HEK293 (cell line): ENCODE measurements around the gene KRTAP10-4.

ENCODE experiments used
- CTCF ChIA-PET: fragments of 350-600 bp; formaldehyde crosslinking; extraction: SDS; loops from one replicate; lab custom pipeline; 2021; ENCODE audit warnings: antibody characterized with exemption; lab: Yijun Ruan, JAX
- POLR2A ChIA-PET: fragments of 300-600 bp; formaldehyde crosslinking; extraction: SDS; loops from one replicate; lab custom pipeline; 2020; ENCODE audit warnings: antibody characterized with exemption, inconsistent platforms; lab: Yijun Ruan, JAX
- H3K27ac ChIP-seq: fragments of 200-500 bp; sonication (Bioruptor generic); 2 replicates; pipeline ENCODE4 v1.5.1; 2014; ENCODE audit warnings: low read depth, low read length, control low read depth, inconsistent platforms; ENCODE audit errors: extremely low read depth
- H3K36me3 ChIP-seq, 2 experiments: fragments of 200-500 bp in 1 of 2; sonication (Bioruptor generic) in 1 of 2; 1 replicate in 1 of 2; 2 replicates in 1 of 2; pipeline ENCODE4 v1.5.1; 2014 to 2017; ENCODE audit warnings: inconsistent platforms in 2 of 2, low read length in 2 of 2; ENCODE audit not compliant: control insufficient read depth in 2 of 2, insufficient read depth in 1 of 2
- H3K4me1 ChIP-seq: fragments of 200-500 bp; sonication (Bioruptor generic); 2 replicates; pipeline ENCODE4 v1.5.1; 2014; ENCODE audit warnings: mild to moderate bottlenecking, low read length, inconsistent platforms; ENCODE audit not compliant: control insufficient read depth, insufficient read depth
- H3K4me3 ChIP-seq: 2 replicates; pipeline ENCODE4 v1.5.1; 2011; ENCODE audit warnings: low read depth, mild to moderate bottlenecking, control low read depth, low read length, moderate library complexity
- H3K9me3 ChIP-seq: fragments of 200-500 bp; sonication (Bioruptor generic); 2 replicates; pipeline ENCODE4 v1.5.1; 2014; ENCODE audit warnings: low read depth, low read length, inconsistent platforms; ENCODE audit not compliant: control insufficient read depth, insufficient read depth
- GLI2 ChIP-seq: fragments of 450-650 bp; formaldehyde crosslinking; IDR thresholded peaks from 2 replicates; pipeline ENCODE4; 2017; ENCODE audit warnings: missing biosample characterization, missing genetic modification characterization, low read depth, borderline replicate concordance
- GLI4 ChIP-seq: fragments of 450-650 bp; formaldehyde crosslinking; IDR thresholded peaks from 2 replicates; pipeline ENCODE4 v1.5.1; 2016; ENCODE audit warnings: missing biosample characterization, missing genetic modification characterization
- HOXC10 ChIP-seq: sonication (generic); formaldehyde crosslinking; IDR thresholded peaks from 2 replicates; pipeline ENCODE4 v1.8.1; 2023; ENCODE audit warnings: mild to moderate bottlenecking, missing genetic modification reagents
- KLF1 ChIP-seq: fragments of 450-650 bp; formaldehyde crosslinking; IDR thresholded peaks from 2 replicates; pipeline ENCODE4 v1.5.1; 2016; ENCODE audit warnings: missing biosample characterization, missing genetic modification characterization
- MYNN ChIP-seq: fragments of 450-650 bp; formaldehyde crosslinking; IDR thresholded peaks from 2 replicates; pipeline ENCODE4 v1.5.1; 2016; ENCODE audit warnings: missing biosample characterization, missing genetic modification characterization, borderline replicate concordance
- PRDM1 ChIP-seq: fragments of 450-650 bp; formaldehyde crosslinking; IDR thresholded peaks from 2 replicates; pipeline ENCODE4; 2016; ENCODE audit warnings: missing biosample characterization, missing genetic modification characterization
- ZNF138 ChIP-seq: fragments of 450-650 bp; formaldehyde crosslinking; IDR thresholded peaks from 2 replicates; pipeline ENCODE4 v1.5.1; 2016; ENCODE audit warnings: missing biosample characterization, missing genetic modification characterization, borderline replicate concordance
- ZNF157 ChIP-seq: fragments of 450-650 bp; formaldehyde crosslinking; IDR thresholded peaks from 2 replicates; pipeline ENCODE4 v1.5.1; 2016; ENCODE audit warnings: missing biosample characterization, missing genetic modification characterization
- ZNF2 ChIP-seq: fragments of 450-650 bp; formaldehyde crosslinking; IDR thresholded peaks from 2 replicates; pipeline ENCODE4 v1.5.1; 2016; ENCODE audit warnings: missing biosample characterization, missing genetic modification characterization
- ZNF239 ChIP-seq: fragments of 450-650 bp; formaldehyde crosslinking; IDR thresholded peaks from 2 replicates; pipeline ENCODE4 v1.5.1; 2016; ENCODE audit warnings: missing biosample characterization, missing genetic modification characterization
- ZNF274 ChIP-seq, 2 experiments: fragments of 200-500 bp in 1 of 2; fragments of 450-650 bp in 1 of 2; sonication (Bioruptor generic) in 1 of 2; formaldehyde crosslinking in 1 of 2; IDR thresholded peaks; 2 replicates each; pipeline versions ENCODE4 v1.5.1 to v1.6.1; 2014 to 2016; ENCODE audit warnings: borderline replicate concordance in 1 of 2, inconsistent platforms in 1 of 2, low read length in 1 of 2, missing biosample characterization in 1 of 2, missing genetic modification characterization in 1 of 2
- ZNF292 ChIP-seq: fragments of 450-650 bp; formaldehyde crosslinking; IDR thresholded peaks from 2 replicates; pipeline ENCODE4 v1.5.1; 2016; ENCODE audit warnings: low read depth, missing biosample characterization, missing genetic modification characterization, borderline replicate concordance
- ZNF335 ChIP-seq: fragments of 450-650 bp; formaldehyde crosslinking; conservative IDR thresholded peaks from 2 replicates; pipeline ENCODE4 v1.5.1; 2016; ENCODE audit warnings: missing biosample characterization, missing genetic modification characterization
- ZNF416 ChIP-seq: fragments of 450-650 bp; formaldehyde crosslinking; IDR thresholded peaks from 2 replicates; pipeline ENCODE4 v1.5.1; 2016; ENCODE audit warnings: missing biosample characterization, missing genetic modification characterization
- ZNF600 ChIP-seq: fragments of 450-650 bp; formaldehyde crosslinking; IDR thresholded peaks from 2 replicates; pipeline ENCODE4 v1.5.1; 2016; ENCODE audit warnings: missing biosample characterization, missing genetic modification characterization
- ZNF707 ChIP-seq: fragments of 450-650 bp; formaldehyde crosslinking; IDR thresholded peaks from 2 replicates; pipeline ENCODE4 v1.5.1; 2016; ENCODE audit warnings: missing biosample characterization, missing genetic modification characterization
- ZNF792 ChIP-seq: fragments of 450-650 bp; formaldehyde crosslinking; IDR thresholded peaks from 2 replicates; pipeline ENCODE4 v1.5.1; 2016; ENCODE audit warnings: missing biosample characterization, missing genetic modification characterization
- ZNF843 ChIP-seq: fragments of 450-650 bp; formaldehyde crosslinking; IDR thresholded peaks from 2 replicates; pipeline ENCODE4 v1.5.1; 2016; ENCODE audit warnings: missing biosample characterization, missing genetic modification characterization
- TF ChIP-seq, protein P1 (sequence below): fragments of 450-650 bp; formaldehyde crosslinking; IDR thresholded peaks from 2 replicates; pipeline ENCODE4 v1.5.1; 2016; ENCODE audit warnings: missing biosample characterization, missing genetic modification characterization
- TF ChIP-seq, protein P2 (sequence below): fragments of 450-650 bp; formaldehyde crosslinking; IDR thresholded peaks from 2 replicates; pipeline ENCODE4 v1.5.1; 2017; ENCODE audit warnings: missing biosample characterization, missing genetic modification characterization
- TF ChIP-seq, protein P3 (sequence below): fragments of 450-650 bp; formaldehyde crosslinking; optimal IDR thresholded peaks from 2 replicates; pipeline ENCODE3; 2016; ENCODE audit warnings: missing biosample characterization, mild to moderate bottlenecking, missing genetic modification characterization
- TF ChIP-seq, protein P4 (sequence below): fragments of 450-650 bp; formaldehyde crosslinking; IDR thresholded peaks from 2 replicates; pipeline ENCODE4 v1.5.1; 2016; ENCODE audit warnings: missing biosample characterization, missing genetic modification characterization
- TF ChIP-seq, protein P5 (sequence below): fragments of 450-650 bp; formaldehyde crosslinking; IDR thresholded peaks from 2 replicates; pipeline ENCODE4 v1.5.0; 2017; ENCODE audit warnings: missing biosample characterization, missing genetic modification characterization, borderline replicate concordance

The KRTAP10-4 gene

DNA sequence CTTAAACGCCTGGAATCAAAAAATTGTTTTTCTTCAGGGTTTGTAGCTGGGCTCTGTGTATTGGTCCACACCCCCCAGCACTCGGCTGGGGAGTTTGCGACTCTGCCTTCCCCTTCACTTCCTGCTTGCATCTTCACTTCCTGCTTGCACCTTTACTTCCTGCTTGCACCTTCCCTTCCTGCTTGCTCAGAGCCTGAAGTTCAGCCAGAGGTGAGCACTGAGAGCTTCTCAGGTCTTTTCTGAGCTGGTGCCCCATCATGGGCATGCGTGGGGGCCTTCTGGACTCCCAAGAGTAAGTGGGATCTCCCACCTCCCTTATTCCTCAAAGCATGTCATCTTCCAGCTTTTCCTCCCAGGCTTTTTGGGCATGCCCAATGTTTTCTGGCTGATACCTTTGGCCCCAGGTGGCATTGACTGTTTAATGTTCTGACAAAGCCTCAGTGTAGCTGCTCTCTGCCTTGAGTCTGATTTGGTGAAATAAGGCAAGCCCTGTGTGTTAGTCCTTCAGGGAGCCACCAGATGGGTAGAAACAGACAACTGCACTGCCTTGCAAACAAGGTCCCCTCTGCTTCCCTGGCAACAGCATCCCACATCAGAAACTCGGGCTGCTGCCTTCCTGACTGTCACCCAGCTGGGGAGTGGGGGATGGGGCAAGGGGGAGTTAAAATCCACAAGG lies 25.7 kb upstream of the KRTAP10-4 start:
- TF ChIP-seq, protein P1, sequence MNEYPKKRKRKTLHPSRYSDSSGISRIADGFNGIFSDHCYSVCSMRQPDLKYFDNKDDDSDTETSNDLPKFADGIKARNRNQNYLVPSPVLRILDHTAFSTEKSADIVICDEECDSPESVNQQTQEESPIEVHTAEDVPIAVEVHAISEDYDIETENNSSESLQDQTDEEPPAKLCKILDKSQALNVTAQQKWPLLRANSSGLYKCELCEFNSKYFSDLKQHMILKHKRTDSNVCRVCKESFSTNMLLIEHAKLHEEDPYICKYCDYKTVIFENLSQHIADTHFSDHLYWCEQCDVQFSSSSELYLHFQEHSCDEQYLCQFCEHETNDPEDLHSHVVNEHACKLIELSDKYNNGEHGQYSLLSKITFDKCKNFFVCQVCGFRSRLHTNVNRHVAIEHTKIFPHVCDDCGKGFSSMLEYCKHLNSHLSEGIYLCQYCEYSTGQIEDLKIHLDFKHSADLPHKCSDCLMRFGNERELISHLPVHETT = no peak
- TF ChIP-seq ZNF138 (tag by site-specific recombination) = no peak
- Histone ChIP-seq H3K27ac (no peak overlapping the region), H3K9me3 (no peaks in the 10 kb centered on the region), H3K36me3 (no peaks in the 10 kb centered on the region), H3K4me3 (no peak overlapping the region), H3K4me1 (no peaks in the 10 kb centered on the region)
- POLR2A ChIA-PET = no interaction called here
- CTCF ChIA-PET = interaction anchor here (1.0 kb wide), 1 partner anchor 246 kb away, joined by 3 read pairs; no protein-coding TSS in a partner anchor

DNA sequence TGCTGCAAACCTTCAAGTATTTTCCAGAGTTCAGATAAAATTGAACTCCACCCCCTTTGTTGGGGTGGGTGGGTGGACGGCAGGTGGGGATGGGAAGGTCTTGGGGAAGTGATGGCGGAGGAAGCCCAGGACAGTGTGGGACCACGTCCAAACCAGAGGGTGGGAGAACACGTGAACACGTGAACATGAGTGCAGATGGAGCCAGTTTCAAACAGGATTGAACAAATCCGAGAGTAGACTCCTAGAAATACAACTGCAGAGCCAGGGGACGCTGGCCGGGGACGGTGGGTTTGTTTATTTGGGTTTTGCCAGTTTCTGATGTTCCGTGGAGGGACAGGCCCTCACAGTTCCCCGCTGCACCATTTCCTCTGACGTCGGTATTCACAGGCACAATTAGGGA lies 25.1 kb upstream of the KRTAP10-4 start:
- POLR2A ChIA-PET = no interaction called here
- CTCF ChIA-PET = no interaction called here

DNA sequence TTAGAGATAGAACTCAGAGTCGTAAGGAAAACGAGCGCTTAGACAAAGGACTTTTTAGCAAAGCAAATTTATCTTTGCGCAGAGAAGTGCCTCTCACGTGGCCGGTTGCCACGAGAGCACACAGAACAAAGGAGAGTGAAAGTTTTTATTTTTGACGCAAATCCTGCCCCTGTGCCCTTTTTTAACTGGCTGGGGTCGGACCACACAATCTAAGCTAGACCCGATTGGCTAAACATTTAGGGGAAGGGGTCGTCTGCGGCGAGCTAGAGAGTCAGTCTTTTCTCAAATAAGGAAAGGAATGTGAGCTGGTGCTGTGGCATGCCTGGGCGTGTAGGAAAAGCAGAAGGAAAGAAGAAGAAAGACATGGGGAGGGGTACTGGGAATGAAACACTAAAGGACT lies 24.6 kb upstream of the KRTAP10-4 start:
- no peak overlapping the region for H3K27ac ChIP-seq
- H3K4me3 ChIP-seq = no peak overlapping the region

More for the DNA sequence above, 25.1 kb upstream of the KRTAP10-4 start:
- TF ChIP-seq GLI2 (tag by site-specific recombination) (no peak), ZNF416 (tag by site-specific recombination) (no peak), KLF1 (tag by site-specific recombination) (no peak)
- Histone ChIP-seq H3K36me3 (no peaks in the 10 kb centered on the region), H3K27ac (no peak overlapping the region), H3K9me3 (no peaks in the 10 kb centered on the region), H3K4me3 (no peak overlapping the region), H3K4me1 (no peaks in the 10 kb centered on the region)

More for the DNA sequence above, 24.6 kb upstream of the KRTAP10-4 start:
- TF ChIP-seq GLI4 (no peak), ZNF274 (IDR thresholded peaks at IDR 0.05; ENCODE audit: low read length) (no peak), ZNF274 (tag by site-specific recombination; IDR thresholded peaks at IDR 0.05; ENCODE audit: borderline replicate concordance) (no peak), ZNF792 (tag by site-specific recombination) (no peak), MYNN (tag by site-specific recombination) (no peak), ZNF707 (no peak), ZNF600 (tag by site-specific recombination) (no peak), ZNF239 (tag by site-specific recombination) (no peak), HOXC10 (CRISPR knock-in tag) (no peak), ZNF843 (tag by site-specific recombination) (no peak), ZNF292 (tag by site-specific recombination) (no peak), ZNF2 (tag by site-specific recombination) (no peak), ZNF335 (no peak), PRDM1 (tag by site-specific recombination) (no peak), ZNF157 (tag by site-specific recombination) (no peak)
- TF ChIP-seq, protein P2, sequence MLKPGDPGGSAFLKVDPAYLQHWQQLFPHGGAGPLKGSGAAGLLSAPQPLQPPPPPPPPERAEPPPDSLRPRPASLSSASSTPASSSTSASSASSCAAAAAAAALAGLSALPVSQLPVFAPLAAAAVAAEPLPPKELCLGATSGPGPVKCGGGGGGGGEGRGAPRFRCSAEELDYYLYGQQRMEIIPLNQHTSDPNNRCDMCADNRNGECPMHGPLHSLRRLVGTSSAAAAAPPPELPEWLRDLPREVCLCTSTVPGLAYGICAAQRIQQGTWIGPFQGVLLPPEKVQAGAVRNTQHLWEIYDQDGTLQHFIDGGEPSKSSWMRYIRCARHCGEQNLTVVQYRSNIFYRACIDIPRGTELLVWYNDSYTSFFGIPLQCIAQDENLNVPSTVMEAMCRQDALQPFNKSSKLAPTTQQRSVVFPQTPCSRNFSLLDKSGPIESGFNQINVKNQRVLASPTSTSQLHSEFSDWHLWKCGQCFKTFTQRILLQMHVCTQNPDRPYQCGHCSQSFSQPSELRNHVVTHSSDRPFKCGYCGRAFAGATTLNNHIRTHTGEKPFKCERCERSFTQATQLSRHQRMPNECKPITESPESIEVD (tag by site-specific recombination) = no peak
- TF ChIP-seq, protein P3, sequence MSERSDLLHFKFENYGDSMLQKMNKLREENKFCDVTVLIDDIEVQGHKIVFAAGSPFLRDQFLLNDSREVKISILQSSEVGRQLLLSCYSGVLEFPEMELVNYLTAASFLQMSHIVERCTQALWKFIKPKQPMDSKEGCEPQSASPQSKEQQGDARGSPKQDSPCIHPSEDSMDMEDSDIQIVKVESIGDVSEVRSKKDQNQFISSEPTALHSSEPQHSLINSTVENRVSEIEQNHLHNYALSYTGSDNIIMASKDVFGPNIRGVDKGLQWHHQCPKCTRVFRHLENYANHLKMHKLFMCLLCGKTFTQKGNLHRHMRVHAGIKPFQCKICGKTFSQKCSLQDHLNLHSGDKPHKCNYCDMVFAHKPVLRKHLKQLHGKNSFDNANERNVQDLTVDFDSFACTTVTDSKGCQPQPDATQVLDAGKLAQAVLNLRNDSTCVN (tag by site-specific recombination) = no peak
- TF ChIP-seq, protein P4, sequence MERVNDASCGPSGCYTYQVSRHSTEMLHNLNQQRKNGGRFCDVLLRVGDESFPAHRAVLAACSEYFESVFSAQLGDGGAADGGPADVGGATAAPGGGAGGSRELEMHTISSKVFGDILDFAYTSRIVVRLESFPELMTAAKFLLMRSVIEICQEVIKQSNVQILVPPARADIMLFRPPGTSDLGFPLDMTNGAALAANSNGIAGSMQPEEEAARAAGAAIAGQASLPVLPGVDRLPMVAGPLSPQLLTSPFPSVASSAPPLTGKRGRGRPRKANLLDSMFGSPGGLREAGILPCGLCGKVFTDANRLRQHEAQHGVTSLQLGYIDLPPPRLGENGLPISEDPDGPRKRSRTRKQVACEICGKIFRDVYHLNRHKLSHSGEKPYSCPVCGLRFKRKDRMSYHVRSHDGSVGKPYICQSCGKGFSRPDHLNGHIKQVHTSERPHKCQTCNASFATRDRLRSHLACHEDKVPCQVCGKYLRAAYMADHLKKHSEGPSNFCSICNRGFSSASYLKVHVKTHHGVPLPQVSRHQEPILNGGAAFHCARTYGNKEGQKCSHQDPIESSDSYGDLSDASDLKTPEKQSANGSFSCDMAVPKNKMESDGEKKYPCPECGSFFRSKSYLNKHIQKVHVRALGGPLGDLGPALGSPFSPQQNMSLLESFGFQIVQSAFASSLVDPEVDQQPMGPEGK (tag by site-specific recombination) = no peak
- TF ChIP-seq, protein P5, sequence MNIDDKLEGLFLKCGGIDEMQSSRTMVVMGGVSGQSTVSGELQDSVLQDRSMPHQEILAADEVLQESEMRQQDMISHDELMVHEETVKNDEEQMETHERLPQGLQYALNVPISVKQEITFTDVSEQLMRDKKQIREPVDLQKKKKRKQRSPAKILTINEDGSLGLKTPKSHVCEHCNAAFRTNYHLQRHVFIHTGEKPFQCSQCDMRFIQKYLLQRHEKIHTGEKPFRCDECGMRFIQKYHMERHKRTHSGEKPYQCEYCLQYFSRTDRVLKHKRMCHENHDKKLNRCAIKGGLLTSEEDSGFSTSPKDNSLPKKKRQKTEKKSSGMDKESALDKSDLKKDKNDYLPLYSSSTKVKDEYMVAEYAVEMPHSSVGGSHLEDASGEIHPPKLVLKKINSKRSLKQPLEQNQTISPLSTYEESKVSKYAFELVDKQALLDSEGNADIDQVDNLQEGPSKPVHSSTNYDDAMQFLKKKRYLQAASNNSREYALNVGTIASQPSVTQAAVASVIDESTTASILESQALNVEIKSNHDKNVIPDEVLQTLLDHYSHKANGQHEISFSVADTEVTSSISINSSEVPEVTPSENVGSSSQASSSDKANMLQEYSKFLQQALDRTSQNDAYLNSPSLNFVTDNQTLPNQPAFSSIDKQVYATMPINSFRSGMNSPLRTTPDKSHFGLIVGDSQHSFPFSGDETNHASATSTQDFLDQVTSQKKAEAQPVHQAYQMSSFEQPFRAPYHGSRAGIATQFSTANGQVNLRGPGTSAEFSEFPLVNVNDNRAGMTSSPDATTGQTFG (tag by site-specific recombination) = no peak
- POLR2A ChIA-PET = no interaction called here
- H3K36me3 ChIP-seq = no peaks in the 10 kb centered on the region
- H3K9me3 ChIP-seq = no peaks in the 10 kb centered on the region
- CTCF ChIA-PET = no interaction called here
- H3K4me1 ChIP-seq = no peaks in the 10 kb centered on the region
